GM12878 (cell line): ENCODE results near the gene SCRN1.

Experiments
- CREB1 ChIP-seq: IDR thresholded peaks from 2 replicates; pipeline ENCODE4 v1.6.1; 2012; ENCODE audit warnings: low read depth, mild to moderate bottlenecking, inconsistent platforms
- EP300 ChIP-seq, 2 experiments: fragments of 150-350 bp in 1 of 2; IDR thresholded peaks; 2 replicates each; pipeline ENCODE4 v1.6.1; 2011 to 2012; ENCODE audit warnings: low read depth in 2 of 2, low read length in 2 of 2, borderline replicate concordance in 1 of 2, improper control_type of control experiment in 1 of 2, inconsistent platforms in 1 of 2; ENCODE audit not compliant: control insufficient read depth in 1 of 2
- HDAC2 ChIP-seq: fragments of 200-600 bp; sonication (generic); IDR thresholded peaks from 2 replicates; pipeline ENCODE4 v1.6.1; 2017
- KAT2A ChIP-seq: conservative IDR thresholded peaks from 2 replicates; pipeline ENCODE4 v1.6.1; 2011; ENCODE audit warnings: low read depth, low read length; ENCODE audit not compliant: control insufficient read depth
- KDM1A ChIP-seq: fragments of 200-600 bp; sonication (generic); IDR thresholded peaks from 2 replicates; pipeline ENCODE4 v1.6.1; 2016; ENCODE audit warnings: borderline replicate concordance
- MEF2A ChIP-seq: IDR thresholded peaks from 2 replicates; pipeline ENCODE4 v1.6.1; 2011; ENCODE audit warnings: low read depth, mild to moderate bottlenecking, low read length, moderate library complexity; ENCODE audit not compliant: insufficient read depth
- POLR2A ChIP-seq: IDR thresholded peaks from 2 replicates; pipeline ENCODE4 v1.6.1; 2011; ENCODE audit warnings: low read depth, mild to moderate bottlenecking, low read length
- POLR2AphosphoS5 ChIP-seq: IDR thresholded peaks from 2 replicates; pipeline ENCODE4 v1.6.1; 2011; ENCODE audit warnings: mild to moderate bottlenecking, low read length, inconsistent platforms
- RAD21 ChIP-seq: IDR thresholded peaks from 2 replicates; pipeline ENCODE4 v1.6.1; 2011; ENCODE audit warnings: mild to moderate bottlenecking, low read depth, low read length, moderate library complexity; ENCODE audit not compliant: insufficient read depth
- SMAD1 ChIP-seq: fragments of 450-650 bp; IDR thresholded peaks from 2 replicates; pipeline ENCODE4 v1.6.1; 2018; ENCODE audit warnings: mild to moderate bottlenecking, low read depth; ENCODE audit not compliant: partially characterized antibody
- SMC3 ChIP-seq: IDR thresholded peaks from 2 replicates; pipeline ENCODE4 v1.6.1; 2011; ENCODE audit warnings: low read length, improper control_type of control experiment, borderline replicate concordance
- TF ChIP-seq, protein P1 (sequence below): fragments of 450-650 bp; IDR thresholded peaks from 2 replicates; pipeline ENCODE4 v1.6.1; 2017; ENCODE audit warnings: mild to moderate bottlenecking
- TF ChIP-seq, protein P2 (sequence below), 3 experiments: IDR thresholded peaks in 2 of 3; conservative IDR thresholded peaks in 1 of 3; 2 replicates each; pipeline ENCODE4 v1.5.1; 2011; ENCODE audit warnings: low read depth in 3 of 3, low read length in 3 of 3, mild to moderate bottlenecking in 3 of 3, control low read depth in 2 of 3, moderate library complexity in 2 of 3, inconsistent platforms in 1 of 3, mixed read lengths in 1 of 3; ENCODE audit not compliant: control insufficient read depth in 2 of 3, insufficient read depth in 1 of 3; ENCODE audit errors: extremely low read depth in 1 of 3

GRCh38 chr7:29917641-29918040 lies 72.0 kb downstream of the SCRN1 start:
- TF ChIP-seq, protein P1, sequence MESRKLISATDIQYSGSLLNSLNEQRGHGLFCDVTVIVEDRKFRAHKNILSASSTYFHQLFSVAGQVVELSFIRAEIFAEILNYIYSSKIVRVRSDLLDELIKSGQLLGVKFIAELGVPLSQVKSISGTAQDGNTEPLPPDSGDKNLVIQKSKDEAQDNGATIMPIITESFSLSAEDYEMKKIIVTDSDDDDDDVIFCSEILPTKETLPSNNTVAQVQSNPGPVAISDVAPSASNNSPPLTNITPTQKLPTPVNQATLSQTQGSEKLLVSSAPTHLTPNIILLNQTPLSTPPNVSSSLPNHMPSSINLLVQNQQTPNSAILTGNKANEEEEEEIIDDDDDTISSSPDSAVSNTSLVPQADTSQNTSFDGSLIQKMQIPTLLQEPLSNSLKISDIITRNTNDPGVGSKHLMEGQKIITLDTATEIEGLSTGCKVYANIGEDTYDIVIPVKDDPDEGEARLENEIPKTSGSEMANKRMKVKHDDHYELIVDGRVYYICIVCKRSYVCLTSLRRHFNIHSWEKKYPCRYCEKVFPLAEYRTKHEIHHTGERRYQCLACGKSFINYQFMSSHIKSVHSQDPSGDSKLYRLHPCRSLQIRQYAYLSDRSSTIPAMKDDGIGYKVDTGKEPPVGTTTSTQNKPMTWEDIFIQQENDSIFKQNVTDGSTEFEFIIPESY: no peak
- TF ChIP-seq POLR2AphosphoS5 (no peak), KDM1A (no peak), KAT2A (no peak), MEF2A (no peak), RAD21 (no peak), SMC3 (no peak), SMAD1 (no peak), EP300 (IDR thresholded peaks at IDR 0.05; ENCODE audit: borderline replicate concordance in 1 of 2, control insufficient read depth in 1 of 2, low read depth in 2 of 2, low read length in 2 of 2) (no peak), HDAC2 (no peak), POLR2A (no peak), CREB1 (no peak)
- TF ChIP-seq, protein P2, sequence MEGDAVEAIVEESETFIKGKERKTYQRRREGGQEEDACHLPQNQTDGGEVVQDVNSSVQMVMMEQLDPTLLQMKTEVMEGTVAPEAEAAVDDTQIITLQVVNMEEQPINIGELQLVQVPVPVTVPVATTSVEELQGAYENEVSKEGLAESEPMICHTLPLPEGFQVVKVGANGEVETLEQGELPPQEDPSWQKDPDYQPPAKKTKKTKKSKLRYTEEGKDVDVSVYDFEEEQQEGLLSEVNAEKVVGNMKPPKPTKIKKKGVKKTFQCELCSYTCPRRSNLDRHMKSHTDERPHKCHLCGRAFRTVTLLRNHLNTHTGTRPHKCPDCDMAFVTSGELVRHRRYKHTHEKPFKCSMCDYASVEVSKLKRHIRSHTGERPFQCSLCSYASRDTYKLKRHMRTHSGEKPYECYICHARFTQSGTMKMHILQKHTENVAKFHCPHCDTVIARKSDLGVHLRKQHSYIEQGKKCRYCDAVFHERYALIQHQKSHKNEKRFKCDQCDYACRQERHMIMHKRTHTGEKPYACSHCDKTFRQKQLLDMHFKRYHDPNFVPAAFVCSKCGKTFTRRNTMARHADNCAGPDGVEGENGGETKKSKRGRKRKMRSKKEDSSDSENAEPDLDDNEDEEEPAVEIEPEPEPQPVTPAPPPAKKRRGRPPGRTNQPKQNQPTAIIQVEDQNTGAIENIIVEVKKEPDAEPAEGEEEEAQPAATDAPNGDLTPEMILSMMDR (IDR thresholded peaks at IDR 0.05 in 2 of 3, conservative IDR thresholded peaks at IDR 0.05 in 1 of 3; ENCODE audit: control insufficient read depth in 2 of 3, extremely low read depth in 1 of 3, insufficient read depth in 1 of 3, low read depth in 3 of 3, low read length in 3 of 3): no peak
